DND-41 (cell line): Measurements from ENCODE around the gene DCUN1D2.

Experiments used
- EZH2 ChIP-seq: IDR thresholded peaks from 3 replicates; pipeline ENCODE4 v1.6.1; 2012; ENCODE audit warnings: borderline replicate concordance, low read depth, mild to moderate bottlenecking, moderate library complexity, low read length, inconsistent platforms; ENCODE audit not compliant: severe bottlenecking
- TF ChIP-seq, protein P1 (sequence below): IDR thresholded peaks from 2 replicates; pipeline ENCODE4 v1.5.1; 2012; ENCODE audit warnings: borderline replicate concordance, low read length, moderate library complexity, mild to moderate bottlenecking; ENCODE audit not compliant: poor library complexity, severe bottlenecking; ENCODE audit errors: extremely low read depth

DNA sequence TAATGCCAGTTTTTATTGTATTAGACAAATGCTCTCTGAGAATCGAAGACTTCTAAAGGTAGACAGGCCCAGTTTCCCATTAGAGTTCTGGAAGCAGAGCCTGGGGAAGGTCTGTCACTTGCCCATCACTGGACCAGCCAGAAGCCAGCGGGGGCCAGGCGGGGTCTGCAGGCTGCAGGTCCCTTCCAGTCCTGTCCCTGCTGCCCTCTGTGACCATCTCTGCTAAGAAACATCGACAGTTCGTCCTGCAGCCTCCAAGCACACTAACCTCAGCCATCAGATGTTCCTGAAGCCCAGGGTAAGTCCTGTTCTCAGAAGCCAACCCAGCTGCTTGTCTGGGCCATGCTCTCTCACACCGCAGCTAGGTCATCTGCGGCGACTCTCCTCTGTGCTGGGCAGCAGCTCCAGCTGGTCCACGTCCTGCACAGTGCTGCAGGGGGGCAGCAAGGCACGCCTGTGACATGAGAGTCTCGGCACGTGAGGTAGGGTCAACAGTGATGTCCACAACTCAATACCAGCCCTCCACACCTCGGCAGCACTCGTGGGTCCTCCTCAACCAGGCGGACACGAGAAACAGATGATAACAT is 34.3 kb downstream of the DCUN1D2 start:
- TF ChIP-seq EZH2, result no peak
- TF ChIP-seq, protein P1, sequence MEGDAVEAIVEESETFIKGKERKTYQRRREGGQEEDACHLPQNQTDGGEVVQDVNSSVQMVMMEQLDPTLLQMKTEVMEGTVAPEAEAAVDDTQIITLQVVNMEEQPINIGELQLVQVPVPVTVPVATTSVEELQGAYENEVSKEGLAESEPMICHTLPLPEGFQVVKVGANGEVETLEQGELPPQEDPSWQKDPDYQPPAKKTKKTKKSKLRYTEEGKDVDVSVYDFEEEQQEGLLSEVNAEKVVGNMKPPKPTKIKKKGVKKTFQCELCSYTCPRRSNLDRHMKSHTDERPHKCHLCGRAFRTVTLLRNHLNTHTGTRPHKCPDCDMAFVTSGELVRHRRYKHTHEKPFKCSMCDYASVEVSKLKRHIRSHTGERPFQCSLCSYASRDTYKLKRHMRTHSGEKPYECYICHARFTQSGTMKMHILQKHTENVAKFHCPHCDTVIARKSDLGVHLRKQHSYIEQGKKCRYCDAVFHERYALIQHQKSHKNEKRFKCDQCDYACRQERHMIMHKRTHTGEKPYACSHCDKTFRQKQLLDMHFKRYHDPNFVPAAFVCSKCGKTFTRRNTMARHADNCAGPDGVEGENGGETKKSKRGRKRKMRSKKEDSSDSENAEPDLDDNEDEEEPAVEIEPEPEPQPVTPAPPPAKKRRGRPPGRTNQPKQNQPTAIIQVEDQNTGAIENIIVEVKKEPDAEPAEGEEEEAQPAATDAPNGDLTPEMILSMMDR, result no peak
